SK-N-SH (cell line): ENCODE measurements around the gene NFATC4.

Source experiments
- CTCF ChIP-seq: fragments of 200-600 bp; sonication (generic); IDR thresholded peaks from 2 replicates; pipeline ENCODE4 v1.6.1; 2017; ENCODE audit warnings: antibody characterized with exemption, mild to moderate bottlenecking, moderate library complexity
- EP300 ChIP-seq, 2 experiments: IDR thresholded peaks; 2 replicates each; pipeline versions ENCODE4 v1.4.0 to v1.6.1; 2012; ENCODE audit warnings: borderline replicate concordance in 1 of 2, low read depth in 1 of 2, low read length in 1 of 2
- GABPA ChIP-seq: IDR thresholded peaks from 2 replicates; pipeline ENCODE4 v1.4.0; 2012; ENCODE audit warnings: low read depth, mild to moderate bottlenecking
- IRF3 ChIP-seq: fragments of 150-350 bp; IDR thresholded peaks from 2 replicates; pipeline ENCODE4 v1.6.1; 2016; ENCODE audit warnings: mild to moderate bottlenecking, low read depth, low read length
- RAD21 ChIP-seq: IDR thresholded peaks from 2 replicates; pipeline ENCODE4 v1.6.1; 2012; ENCODE audit warnings: mild to moderate bottlenecking, low read length
- RCOR1 ChIP-seq: fragments of 150-350 bp; IDR thresholded peaks from 2 replicates; pipeline ENCODE4 v1.6.1; 2017; ENCODE audit warnings: antibody characterized with exemption, low read length
- SIN3A ChIP-seq: IDR thresholded peaks from 2 replicates; pipeline ENCODE4 v1.6.1; 2012; ENCODE audit warnings: low read depth, mild to moderate bottlenecking, low read length, moderate library complexity, borderline replicate concordance
- TAF1 ChIP-seq: IDR thresholded peaks from 2 replicates; pipeline ENCODE4 v1.6.1; 2012; ENCODE audit warnings: low read depth, mild to moderate bottlenecking, low read length, moderate library complexity, borderline replicate concordance

GRCh38 chr14:24343795-24344660, 24.0 kb upstream of the NFATC4 start:
- TF ChIP-seq GABPA (no peak), TAF1 (no peak), CTCF (no peak), EP300 (IDR thresholded peaks at IDR 0.05; ENCODE audit: borderline replicate concordance in 1 of 2, low read depth in 1 of 2, low read length in 1 of 2) (no peak), RAD21 (no peak), SIN3A (no peak), IRF3 (no peak), RCOR1 (no peak)
